ENCODE results near the gene SLAMF9.

- TF ChIP-seq CTCF (IDR thresholded peaks at IDR 0.05): no peak
- TF ChIP-seq CEBPB (IDR thresholded peaks at IDR 0.05): no peak
- no peak for TF ChIP-seq SMC3 (IDR thresholded peaks at IDR 0.05)
- no peak for TF ChIP-seq RCOR1 (IDR thresholded peaks at IDR 0.05; ENCODE audit: low read depth, low read length)
- TF ChIP-seq REST (IDR thresholded peaks at IDR 0.05): no peak
- no peak for TF ChIP-seq HOXA7 (CRISPR knock-in tag; IDR thresholded peaks at IDR 0.05)
- TF ChIP-seq MAX (IDR thresholded peaks at IDR 0.05): no peak
- no peak for TF ChIP-seq EP300 (IDR thresholded peaks at IDR 0.05)
- TF ChIP-seq POLR2A (IDR thresholded peaks at IDR 0.05; ENCODE audit: low read length): no peak
- no peak for TF ChIP-seq MAZ (IDR thresholded peaks at IDR 0.05; ENCODE audit: borderline replicate concordance, low read depth, low read length)
- TF ChIP-seq USF2 (IDR thresholded peaks at IDR 0.05): no peak
- TF ChIP-seq JUN (IDR thresholded peaks at IDR 0.05): no peak
- TF ChIP-seq NR3C1 (IDR thresholded peaks at IDR 0.05): no peak
- no peak for TF ChIP-seq RNF2 (IDR thresholded peaks at IDR 0.05; ENCODE audit: borderline replicate concordance, low read depth)
Observed at GRCh38 chr1:159986093-159986492, 32.1 kb upstream of the SLAMF9 start.

Measured in A549 (cell line).